ENCODE measurements around the gene MYO7A.

The MYO7A gene

DNA sequence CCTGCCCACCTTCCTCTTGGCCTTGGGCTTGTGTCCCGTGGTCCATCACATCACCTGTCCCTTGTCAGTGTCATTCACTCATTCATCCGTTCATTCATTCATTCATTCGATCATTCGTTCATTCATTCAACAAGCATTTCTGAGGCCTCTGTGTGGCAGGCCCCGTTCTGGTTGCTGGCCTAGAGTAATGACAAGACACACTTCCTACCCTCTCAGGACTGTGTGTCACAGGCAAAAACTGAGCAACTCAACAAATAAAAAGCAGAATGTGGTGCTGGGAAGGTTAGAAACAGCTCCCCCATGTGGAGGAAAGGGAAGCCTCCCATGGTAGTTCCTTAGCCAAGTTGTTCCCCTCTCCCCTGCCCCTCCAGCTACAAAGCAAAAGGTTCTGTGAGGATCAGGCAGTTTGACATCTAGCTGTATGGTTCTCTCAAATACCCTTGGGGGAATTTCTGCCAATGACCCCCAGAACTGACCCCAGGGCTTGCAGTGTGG, 27.0 kb upstream of the MYO7A start:
- no peak overlapping the region for H3K4me3 ChIP-seq (ENCODE audit: low read depth, low read length)
- DNase-seq (ENCODE audit: low read depth) = peak; percentile 63
- TF ChIP-seq, protein P1, sequence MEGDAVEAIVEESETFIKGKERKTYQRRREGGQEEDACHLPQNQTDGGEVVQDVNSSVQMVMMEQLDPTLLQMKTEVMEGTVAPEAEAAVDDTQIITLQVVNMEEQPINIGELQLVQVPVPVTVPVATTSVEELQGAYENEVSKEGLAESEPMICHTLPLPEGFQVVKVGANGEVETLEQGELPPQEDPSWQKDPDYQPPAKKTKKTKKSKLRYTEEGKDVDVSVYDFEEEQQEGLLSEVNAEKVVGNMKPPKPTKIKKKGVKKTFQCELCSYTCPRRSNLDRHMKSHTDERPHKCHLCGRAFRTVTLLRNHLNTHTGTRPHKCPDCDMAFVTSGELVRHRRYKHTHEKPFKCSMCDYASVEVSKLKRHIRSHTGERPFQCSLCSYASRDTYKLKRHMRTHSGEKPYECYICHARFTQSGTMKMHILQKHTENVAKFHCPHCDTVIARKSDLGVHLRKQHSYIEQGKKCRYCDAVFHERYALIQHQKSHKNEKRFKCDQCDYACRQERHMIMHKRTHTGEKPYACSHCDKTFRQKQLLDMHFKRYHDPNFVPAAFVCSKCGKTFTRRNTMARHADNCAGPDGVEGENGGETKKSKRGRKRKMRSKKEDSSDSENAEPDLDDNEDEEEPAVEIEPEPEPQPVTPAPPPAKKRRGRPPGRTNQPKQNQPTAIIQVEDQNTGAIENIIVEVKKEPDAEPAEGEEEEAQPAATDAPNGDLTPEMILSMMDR (conservative IDR thresholded peaks at IDR 0.05; ENCODE audit: low read depth, low read length) = peak; percentile 81

DNA sequence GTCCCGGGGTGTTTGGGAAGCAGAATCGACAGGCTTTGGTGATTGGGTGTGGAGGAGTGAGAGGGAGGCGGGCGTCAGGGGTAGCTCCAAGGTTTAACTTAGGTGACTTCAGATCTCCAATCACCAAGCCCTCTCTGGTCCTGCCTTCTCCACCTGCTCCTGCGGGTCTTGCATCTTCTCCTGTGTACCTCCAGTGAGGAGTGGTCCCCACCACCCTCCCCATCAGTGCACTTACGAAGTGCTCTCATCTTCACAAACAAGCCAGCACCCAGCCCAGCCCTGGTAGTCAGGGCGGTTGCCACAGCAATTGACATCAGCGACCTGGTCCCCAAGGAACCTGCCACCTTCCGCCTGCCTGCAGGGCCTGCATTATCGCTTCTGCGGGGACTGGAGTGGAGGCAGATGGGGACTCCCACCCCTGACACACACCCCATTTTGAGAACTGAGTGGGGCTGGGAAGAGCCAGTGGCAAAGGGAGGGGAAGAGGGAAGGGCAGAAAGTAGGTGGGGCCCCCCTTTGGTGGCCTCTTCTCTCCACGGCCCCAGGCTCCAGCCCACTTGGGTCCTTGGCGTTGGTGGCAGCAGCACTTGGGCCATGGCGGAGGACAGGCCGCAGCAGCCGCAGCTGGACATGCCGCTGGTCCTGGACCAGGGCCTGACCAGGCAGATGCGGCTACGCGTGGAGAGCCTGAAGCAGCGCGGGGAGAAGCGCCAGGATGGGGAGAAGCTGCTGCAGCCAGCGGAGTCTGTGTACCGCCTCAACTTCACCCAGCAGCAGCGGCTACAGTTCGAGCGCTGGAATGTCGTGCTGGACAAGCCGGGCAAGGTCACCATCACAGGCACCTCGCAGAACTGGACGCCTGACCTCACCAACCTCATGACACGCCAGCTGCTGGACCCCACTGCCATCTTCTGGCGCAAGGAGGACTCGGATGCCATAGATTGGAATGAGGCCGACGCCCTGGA, 25.5 kb upstream of the MYO7A start, which contains the start of gene OMP:
TSS of gene OMP (plus strand) at position 595 of the 965 bp plus-strand sequence. CDS start at position 595, 0 bp downstream.
- DNase-seq (ENCODE audit: low read depth) = no peak
- H3K4me3 ChIP-seq (ENCODE audit: low read depth, low read length) = no peak within 1 kb of the TSS
- TF ChIP-seq, protein P1 (conservative IDR thresholded peaks at IDR 0.05; ENCODE audit: low read depth, low read length) = no peak

- TF ChIP-seq, protein P1 (conservative IDR thresholded peaks at IDR 0.05; ENCODE audit: low read depth, low read length) = no peak
Measured at GRCh38 chr11:77103319-77103718, 24.7 kb upstream of the MYO7A start.

GRCh38 chr11:77104727-77105126, 23.3 kb upstream of the MYO7A start:
- no peak overlapping the region for H3K4me3 ChIP-seq (ENCODE audit: low read depth, low read length)
- TF ChIP-seq, protein P1 (conservative IDR thresholded peaks at IDR 0.05; ENCODE audit: low read depth, low read length) = no peak
- peak; percentile 62 for DNase-seq (ENCODE audit: low read depth)

More at GRCh38 chr11:77103319-77103718, 24.7 kb upstream of the MYO7A start:
- H3K4me3 ChIP-seq (ENCODE audit: low read depth, low read length) = no peak overlapping the region
- DNase-seq (ENCODE audit: low read depth) = no peak

GRCh38 chr11:77106321-77106720, 21.7 kb upstream of the MYO7A start:
- no peak for DNase-seq (ENCODE audit: low read depth)
- TF ChIP-seq, protein P1 (conservative IDR thresholded peaks at IDR 0.05; ENCODE audit: low read depth, low read length) = no peak
- H3K4me3 ChIP-seq (ENCODE audit: low read depth, low read length) = no peak overlapping the region

DNA sequence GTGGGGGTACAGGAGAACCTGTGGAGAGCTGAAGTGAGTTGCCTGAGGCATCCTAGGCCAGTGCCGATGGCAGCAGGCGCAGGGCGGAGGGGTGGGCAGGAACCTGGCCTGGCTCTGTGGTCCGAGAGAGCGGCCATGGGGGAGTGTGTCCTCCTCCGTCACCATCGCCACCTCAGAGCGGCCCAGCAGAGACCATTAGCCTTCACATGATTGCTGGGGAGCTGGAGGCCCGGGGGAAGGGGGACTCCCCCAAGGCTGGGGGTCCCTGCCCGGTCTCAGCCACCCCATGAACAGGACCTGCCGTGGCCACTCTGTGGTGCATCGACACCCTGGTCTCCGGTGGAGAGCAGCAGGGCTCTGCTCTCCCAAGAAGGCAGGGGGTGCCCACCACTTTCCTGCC, 21.3 kb upstream of the MYO7A start:
- H3K4me3 ChIP-seq (ENCODE audit: low read depth, low read length) = no peak overlapping the region
- DNase-seq (ENCODE audit: low read depth) = no peak
- TF ChIP-seq, protein P1 (conservative IDR thresholded peaks at IDR 0.05; ENCODE audit: low read depth, low read length) = no peak

Data from choroid plexus epithelial cell (primary cell).